GM19328 (cell line): ENCODE results near the gene RNF207.

ENCODE experiments used
- ATAC-seq: cut with Tn5 transposase; IDR thresholded peaks from one replicate; pipeline ENCODE4 v1.9.1; 2021; ENCODE audit warnings: mild to moderate bottlenecking, moderate library complexity; ENCODE audit not compliant: unreplicated experiment

Gene RNF207

DNA sequence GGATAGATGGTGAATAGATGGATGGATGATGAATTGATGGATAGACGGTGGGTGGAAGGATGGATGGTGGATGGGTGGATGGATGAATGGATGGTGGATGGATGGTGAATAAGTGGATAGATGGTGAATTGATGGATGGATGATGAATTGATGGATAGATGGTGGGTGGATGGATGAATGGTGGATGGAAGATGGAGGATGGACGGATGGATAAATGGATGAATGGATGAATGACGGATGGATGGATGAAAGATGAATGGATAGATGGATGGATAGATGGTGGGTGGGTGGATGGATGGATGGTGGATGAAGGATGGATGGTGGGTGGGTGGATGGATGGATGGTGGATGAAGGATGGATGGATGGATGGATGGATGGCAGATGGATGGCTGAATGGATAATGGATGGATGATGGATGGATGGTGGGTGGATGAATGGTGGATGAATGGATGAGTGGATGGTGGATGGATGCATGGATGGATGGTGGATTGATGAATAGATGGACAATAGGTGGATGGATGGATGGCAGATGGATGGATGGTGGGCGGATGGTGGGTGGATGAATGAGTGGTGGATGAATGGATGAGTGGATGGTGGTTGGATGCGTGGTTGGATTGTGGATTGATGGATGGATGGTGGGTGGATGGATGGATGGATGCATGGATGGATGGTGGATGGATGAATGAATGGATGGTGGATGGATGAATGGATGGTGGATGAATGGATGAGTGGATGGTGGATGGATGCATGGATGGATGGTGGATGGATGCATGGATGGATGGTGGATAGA is 31.1 kb upstream of the RNF207 start:
- ATAC-seq, result no peak

DNA sequence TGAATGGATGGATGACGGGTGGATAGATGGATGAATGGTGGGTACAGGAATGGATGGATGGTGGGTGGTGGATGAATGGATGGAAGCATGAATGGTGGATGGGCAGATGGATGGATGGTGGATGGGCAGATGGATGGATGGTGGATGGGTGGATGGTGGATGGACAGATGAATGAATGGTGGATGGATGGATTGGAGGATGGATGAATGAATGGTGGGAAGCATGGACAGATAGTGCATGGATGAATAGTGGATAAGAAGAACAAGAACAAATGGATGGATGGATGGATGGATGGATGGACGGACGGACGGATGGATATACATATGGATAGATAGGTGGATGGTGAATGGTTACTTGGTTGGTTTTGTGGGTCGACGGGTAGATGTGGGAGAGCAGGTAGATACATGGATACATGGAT is 30.5 kb upstream of the RNF207 start:
- no peak for ATAC-seq

DNA sequence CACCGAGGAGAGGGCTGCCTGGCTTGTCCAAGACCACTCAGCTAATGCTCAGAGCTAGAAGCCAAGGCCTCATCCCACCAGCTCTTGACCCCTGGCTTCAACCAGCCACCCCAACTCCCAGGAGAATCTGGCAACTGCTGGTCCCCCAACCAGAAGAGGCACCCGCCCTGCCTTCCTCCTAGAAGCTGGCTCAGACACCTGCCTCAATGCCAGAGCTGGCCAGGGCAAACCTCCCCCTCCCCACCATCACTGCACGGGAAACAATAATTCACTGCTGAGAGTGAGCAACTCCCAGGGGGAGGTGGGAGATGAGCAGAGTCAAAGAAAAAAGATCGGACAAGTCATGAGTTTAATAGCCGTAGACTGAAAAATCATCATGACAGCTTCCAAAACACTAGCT is 29.1 kb upstream of the RNF207 start:
- ATAC-seq, result no peak

DNA sequence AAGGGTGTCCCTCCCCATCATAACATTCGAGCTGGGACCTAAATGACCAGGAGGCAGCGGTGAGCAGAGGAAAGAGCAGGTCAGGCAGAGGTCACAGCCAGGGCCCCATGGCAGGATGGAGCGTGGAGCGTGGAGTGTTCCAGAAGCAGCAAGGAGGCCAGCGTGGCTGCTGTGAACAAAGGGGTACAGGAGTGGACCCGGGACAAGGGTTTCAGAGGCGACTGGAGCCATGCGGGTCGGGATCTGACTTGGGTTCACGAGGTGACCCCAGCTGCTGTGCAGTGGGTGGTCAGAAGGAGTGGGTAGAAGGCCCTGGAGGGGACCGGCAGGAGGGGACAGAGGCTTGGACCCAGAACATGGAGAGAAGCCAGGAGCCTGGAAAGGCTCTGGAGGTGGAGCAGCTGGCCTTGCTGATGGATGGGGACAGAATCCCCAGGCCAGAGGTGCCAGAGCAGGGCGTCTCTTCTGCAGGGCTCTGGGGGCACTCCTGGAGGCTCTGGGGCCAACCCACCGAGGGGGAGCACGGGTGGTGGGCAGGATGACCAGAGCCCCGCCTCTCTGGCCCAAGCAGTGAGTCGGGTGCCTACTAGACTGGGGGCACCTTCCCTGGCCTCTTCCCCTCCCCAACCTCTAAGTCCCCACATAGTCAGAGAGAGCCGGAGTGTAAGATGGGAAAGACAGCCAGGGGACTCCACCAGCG is 28.1 kb upstream of the RNF207 start:
- no peak for ATAC-seq

DNA sequence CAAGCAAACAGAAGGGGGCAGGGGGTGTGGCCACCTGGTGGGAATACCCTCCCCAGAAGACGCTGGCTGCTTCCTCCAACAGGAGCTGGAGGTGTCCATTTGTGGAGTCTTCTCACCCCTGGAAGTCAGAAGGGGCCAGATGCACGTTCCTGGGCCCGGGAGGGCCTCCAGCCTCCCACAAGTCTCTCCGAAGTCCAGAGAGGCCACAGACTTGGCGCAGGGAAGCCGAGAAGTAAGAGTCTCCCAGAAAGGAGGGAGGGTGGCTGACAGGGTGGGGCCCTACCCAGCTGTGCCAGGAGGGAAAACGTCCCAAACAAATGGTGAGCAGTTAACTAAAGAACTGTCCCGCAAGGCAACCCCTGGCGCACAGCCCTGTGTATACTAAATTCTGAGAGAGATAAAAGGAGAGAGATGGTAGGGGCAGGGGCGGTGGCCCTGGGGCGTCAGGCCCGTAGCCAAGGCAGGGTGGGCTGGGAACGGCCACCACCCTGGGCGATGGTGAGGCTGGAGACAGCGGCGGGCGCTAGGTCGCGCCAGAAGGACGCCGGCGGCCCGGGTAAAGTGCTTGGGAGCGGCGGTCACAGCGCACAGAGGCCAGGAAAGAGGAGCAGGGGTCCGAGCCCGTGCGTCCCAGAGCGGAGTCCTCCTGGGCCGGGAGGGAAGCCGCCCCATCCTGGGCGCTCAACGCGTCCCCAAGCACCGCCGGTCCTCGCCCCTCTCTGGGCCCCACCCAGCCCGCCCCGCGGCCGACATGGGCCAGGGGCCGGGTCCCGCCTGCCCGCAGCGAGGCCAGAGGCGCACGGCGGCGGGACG is 27.0 kb upstream of the RNF207 start:
- ATAC-seq, result no peak

DNA sequence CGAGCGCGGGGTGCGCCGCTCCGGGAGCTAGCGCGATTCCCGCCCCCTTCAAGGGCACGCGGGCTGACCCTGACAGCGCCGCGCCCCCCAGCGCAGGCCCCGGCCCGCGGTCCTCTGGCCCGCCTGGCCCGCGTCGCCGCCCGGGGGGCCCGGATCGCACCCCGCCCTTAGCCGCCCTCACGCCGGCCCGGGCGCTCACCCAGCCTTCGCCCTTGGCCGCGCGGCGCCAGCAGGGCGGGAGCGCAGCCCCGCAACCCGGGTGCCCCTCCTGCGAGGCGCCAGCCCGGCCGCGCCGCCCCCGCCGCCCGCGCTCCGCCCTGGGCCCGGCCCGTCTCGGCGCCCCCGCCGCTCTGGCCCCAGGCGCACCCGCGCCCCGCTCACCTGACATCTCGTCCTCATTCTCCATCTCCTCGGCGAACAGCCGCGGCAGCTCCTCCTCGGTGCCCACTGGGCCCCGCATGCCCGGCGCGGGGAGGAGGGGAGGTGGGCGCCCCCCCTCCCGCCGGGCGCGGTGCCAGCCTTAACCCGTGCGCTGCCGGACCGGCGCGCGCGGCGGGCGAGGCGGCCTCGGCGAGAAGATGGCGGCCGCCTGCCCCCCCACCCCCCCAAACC is 26.2 kb upstream of the RNF207 start:
- ATAC-seq, result no peak

DNA sequence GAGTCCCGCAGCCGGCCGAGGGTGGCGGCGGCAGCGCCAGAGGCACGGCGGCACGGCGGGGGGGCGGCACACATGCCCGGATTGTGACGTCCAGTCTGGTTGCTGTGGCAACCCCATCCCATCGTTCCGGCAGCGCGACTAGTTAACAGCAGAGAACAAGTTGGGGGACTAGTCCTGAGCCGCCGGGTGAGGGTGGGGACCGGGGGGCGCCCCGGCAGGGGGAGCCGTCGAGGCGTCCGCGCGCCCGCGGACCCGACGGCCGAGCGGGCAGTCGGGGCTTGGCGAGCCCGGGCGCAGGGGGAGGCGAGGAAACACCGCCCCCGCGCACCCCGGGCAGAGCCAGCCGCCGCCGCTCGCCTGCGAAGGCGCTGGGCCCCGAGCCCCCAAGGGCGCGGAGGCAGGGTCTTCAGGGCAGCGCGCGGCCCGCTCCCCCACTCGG is 25.6 kb upstream of the RNF207 start, which contains the start of gene CHD5:
Gene CHD5 (minus strand): TSS at position 54 of the 439 bp plus-strand sequence. CDS start 298 bp downstream, outside the sequence.
- ATAC-seq, result no peak

DNA sequence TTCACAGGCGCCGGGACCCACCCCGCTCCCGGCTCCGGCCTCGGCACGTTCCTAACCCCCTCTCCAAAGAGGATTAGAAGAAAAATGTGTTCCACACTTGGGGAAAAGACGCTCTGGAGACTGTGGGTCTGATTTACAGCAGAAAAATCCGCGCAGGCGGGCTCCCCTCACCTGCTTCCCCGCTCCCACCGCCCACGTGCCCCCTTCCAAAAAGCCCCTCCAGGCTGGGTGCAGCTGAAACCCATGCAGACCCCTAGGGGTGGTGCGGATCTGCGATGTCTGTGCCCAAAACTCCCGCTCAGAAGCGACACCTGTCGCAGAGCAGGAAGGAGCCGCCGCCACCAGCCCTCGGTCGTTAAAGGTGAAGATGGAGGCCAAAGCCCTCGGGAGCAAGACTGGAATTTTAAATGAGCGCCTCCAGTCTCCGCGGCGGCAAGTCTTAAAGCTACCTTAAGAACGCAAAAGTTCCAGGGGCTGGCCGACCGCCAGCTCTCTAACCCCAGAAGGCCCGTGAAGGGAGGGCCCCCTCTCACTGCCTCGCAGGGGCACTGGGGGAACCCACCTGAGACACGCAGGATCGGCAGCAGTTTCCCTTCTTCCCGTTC is 25.1 kb upstream of the RNF207 start:
- no peak for ATAC-seq

DNA sequence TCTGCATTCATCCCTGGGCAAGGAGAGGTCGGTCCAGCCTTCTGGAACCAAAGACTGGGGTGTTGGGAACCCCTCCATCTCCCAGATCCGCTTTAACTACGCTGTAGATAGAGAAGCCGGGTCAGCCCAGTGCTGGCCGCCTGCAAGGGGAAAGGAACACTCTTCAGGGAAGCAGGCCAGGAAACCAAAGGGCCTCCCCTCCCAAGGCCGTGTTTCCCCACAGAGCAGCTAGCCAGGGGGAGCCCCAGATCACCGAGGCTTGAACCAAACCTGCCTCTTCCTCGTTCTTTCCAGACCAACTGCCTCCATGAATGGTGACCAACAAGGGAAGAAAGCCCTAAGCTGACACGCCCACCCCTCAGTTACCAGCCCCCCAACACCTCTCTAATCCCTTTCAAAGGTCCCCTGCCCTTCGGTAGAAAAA is 24.6 kb upstream of the RNF207 start:
- no peak for ATAC-seq

DNA sequence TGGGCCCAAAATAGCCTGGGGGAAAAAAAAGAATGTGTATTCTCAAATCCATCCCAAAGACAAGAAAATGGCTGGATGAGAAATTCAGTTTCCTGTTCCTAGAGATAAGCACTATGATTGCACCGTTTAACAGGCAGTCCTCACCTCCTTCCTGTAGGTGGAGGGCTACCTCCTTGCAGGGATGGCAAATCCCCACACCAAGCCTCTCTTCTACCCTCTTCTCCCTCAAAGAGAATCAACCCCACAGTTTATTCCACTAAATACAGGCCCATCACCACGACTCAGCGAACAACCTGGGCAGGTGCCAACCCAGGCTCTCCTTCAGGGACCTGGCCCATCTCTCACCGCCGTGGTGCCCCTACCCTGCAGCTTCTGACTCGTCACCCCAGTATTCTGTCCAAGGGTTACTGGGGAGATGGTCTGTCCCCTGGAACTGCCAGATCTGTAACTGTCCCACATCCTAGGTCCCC is 22.4 kb upstream of the RNF207 start:
- no peak for ATAC-seq

DNA sequence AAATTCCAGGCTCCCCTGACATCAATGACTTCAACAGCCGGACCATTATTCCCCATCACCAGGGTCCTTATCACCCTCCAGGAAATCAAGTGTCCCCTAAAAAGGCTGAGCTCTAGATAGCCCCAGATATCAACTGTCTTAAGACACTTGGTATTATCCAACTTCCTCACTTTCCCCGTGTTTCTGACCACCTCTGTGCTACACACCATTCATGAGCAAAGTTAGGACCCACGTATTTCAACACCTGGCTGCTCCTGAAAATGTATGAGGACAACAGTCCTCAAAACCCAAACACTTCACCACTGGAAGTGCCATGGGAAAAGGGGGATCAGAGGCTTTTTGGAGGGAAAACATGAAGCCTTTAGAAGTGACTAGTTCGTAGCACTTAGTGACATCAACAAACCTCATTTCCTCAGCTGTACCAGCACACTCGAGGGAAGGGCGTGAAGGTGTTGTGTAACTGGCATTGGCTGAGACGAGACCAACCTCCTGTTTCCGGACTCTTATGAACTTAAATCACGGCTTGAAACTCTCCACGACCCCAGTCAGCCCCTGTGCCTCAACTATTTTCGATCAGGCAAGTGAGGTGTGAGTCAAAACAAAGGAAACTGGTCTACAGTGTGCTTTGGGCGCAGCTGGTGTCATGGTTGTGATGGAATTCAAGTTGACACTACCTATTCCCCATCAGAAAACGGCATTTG is 21.7 kb upstream of the RNF207 start:
- no peak for ATAC-seq

DNA sequence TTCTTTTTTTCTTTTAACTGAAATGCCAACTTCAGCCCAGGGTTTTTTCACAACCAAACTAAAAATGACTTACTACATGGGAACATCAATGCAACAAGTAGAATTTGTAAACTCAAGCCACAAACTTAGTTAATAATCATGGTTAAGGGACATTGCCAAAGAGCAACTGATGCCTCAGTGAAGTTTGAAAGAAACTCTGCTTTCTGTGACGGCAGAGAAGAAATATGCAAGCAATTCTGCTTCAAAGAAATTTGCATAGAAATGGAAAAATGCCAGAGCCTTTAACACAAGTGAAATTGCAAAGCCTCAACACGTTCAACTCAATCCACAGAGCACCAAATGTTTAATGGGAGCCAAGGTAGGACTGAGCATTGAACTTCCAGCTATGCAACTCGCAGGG is 20.8 kb upstream of the RNF207 start:
- no peak for ATAC-seq

DNA sequence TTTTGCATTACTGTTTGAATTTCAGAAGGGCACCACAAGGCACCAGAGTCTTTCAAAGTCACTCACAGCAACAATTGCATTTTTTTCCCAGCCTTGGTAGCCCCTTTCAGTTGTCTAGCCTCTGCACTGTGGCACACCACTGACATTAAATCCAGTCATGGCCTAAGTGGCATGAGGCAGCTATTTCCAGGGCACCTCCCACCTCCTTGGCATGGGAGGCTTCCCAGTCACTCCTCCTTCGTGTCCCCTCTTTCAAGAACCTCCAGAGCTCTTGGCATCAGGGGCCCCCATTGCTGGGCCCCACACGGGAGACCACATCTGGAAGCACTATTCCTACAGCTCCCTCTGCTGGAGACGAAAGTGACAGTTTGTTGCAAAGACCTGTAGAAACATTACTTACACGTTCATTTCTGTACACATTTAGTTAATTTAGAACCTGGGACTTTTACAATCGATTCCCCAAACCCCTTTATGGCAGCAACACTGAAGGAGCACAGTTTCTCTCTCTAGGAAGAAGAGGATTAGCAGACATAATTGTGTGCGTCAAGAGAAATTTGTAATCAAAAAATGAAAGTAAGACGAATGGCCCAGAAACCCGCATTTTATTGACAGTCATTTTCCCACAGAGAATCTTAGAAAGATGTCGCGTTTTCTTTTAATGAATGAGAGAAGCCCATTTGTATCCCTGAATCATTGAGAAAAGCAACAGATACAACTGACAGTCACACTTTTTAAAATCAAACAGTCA is 20.1 kb upstream of the RNF207 start:
- ATAC-seq, result no peak

DNA sequence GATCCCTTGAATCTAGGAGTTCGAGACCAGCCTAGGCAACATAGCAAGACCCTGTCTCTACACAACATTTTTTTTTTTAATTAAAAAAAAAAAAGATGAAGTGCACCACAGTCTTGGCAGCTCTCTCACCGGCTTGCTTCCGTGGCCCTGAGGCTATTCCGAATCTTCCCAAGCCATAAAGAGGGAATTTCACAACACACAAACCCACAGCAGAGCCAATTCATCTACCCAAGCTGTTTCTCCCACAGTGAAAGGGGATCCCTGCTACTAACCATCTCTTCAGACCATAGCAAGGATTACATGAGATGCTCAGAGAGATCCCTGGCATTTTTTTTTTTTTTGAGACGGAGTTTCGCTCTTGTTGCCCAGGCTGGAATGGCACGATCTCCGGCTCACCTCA is 17.5 kb upstream of the RNF207 start:
- no peak for ATAC-seq

DNA sequence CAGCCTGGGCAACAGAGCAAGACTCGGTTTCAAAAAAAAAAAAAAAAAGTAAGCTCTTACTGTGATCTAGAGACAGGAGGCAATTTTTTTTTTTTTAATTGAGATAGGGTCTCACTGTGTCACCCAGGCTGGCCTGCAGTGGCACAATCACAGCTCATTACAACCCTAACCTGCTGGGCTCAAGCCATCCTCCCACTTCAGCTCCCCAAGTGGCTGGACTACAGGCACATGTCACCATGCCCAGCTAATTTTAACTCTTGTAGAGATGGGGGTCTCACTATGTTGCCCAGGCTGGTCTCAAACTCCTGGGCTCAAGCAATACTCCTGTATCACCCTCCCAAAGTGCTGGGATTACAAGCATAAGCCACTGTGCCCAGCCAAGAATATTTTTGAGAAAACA is 14.0 kb upstream of the RNF207 start:
- no peak for ATAC-seq

DNA sequence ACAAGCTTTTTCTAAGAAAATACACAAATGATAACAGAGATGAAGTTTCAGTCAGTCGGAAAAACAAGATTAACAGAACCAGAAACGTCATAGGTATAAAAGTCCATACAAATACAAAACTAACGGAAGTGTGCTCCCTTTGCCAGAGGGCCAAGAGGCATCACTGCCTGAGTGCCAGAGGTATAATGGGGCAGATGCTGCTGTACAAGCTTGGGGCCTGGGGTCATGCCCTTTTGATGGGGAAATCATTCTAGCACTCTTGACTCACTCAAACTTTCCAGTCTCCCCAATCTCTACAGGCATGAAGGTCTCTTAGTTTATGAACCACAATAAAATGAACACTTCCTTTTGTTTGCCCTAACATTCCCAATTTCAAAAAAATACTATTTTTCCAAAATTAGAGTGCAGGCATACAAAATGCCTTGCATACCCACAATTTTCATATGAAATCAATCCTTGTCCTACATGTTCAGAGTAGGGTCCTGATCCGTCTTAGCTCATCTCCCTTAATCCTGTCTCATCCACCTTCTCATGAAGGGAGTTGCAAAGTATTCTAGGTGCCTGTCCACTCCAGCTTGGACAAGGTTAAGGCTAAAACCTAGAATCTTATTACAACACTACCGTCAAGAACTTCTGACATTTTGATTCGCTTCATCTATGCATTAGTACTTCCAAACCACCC is 8.0 kb upstream of the RNF207 start:
- no peak for ATAC-seq

DNA sequence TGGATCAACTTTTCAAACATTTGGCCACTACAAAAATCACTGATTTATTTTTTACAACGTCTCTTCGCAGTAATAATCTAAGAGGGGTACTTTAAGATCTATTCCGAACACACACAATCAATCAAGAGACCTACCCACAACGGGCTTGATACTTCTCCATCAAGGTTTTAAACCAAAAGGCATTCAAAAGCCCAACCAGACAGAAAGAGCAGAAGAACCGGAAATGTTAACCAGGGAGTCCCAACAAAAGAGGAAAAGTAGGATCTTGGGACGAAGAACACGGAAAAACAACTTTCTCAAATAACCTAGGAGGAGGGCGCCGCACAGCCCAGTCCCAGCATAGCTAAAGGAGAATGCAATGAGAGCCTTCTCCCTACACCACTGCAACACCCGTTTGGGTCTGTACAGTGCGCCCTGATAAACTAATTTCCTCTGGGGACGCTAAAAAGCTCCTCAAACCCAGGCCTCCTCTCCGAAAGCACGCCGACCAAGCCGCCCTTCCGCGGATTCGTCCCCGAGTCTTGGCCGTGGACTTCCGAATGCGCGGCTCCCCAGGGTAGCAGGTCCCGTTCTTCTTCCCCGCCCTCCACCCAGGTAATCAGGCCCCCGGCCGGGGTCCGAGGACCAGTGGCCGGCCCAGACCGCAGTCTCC is 7.1 kb upstream of the RNF207 start:
- peak; percentile 20 for ATAC-seq
